Dedifferentiated amniotic fluid mesenchymal stem cell (primary cell): Measurements from ENCODE around the gene KIZ.

Source experiments
- DNase-seq: peaks from one replicate; pipeline ENCODE4 v3.0.0-alpha.2; 2016; ENCODE audit errors: extremely low spot score

KIZ gene

DNA sequence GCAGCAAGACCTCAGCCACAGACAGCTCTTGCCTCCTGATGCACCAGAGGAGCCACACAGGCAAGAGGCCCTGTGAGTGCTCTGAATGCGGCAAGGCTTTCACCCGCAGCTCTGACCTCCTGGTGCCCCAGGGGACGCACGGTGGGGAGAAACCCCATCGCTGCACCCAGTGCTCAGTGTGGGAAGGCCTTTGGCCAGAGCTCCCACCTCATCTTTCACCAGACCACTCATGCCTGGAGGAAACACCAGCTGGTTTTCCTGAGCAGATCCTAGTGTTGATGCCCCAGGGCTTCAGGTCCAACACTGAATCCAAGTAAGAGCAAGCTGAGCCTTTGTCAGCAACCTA is 140.3 kb downstream of the KIZ start:
- no peak for DNase-seq

DNA sequence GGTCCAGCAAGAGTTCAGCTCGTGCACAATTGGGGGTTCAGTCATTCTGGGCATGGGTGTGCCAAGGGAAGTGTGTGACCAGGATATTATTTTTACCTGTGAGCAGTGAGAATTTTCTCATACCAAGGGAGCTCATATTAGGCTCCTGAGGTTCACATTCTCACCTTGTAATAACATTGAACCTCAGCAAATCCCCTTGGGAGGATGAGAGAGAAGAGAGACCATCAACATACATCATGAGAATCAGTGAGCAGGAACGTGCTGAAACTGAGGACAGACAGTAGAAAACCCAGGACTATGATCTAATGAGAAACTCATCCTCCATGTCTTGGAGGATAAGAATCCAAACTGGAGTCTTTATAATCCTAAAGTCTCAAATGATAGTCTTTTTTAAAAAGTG is 143.9 kb downstream of the KIZ start:
- DNase-seq = peak; percentile 7

DNA sequence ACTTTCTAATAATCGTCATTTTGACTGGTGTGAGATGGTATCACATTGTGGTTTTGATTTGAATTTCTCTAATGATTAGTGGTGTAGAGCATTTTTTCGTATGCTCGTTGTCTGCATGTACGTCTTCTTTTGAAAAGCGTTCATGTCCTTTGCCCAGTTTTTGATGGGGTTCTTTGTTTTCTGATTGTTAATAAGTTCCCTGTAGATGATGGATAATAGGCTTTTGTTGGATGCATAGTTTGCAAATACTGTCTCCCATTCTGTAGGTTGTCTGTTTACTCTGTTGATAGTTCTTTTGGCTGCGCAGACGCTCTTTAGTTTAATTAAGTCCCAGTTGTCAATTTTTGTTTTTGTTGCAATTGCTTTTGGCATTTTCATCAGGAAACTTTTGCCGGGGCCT is 144.9 kb downstream of the KIZ start:
- no peak for DNase-seq

DNA sequence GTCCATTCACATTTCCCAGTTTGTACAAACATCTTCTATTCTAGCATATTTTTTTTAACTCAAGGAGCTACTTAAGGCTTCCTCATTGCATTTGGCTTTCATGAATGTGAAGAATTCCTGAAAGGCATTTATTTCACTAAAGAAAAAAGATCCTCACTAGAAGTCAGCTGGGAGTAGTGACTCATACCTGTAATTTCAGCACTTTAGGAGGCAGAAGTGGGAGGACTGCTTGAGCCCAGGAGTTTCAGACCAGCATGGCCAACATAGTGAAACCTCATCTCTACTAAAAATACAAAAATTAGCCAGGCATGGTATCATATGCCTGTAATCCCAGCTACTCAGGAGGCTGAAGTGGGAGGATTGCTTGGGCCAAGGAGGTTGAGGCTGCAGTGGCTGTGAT is 146.4 kb downstream of the KIZ start:
- no peak for DNase-seq

DNA sequence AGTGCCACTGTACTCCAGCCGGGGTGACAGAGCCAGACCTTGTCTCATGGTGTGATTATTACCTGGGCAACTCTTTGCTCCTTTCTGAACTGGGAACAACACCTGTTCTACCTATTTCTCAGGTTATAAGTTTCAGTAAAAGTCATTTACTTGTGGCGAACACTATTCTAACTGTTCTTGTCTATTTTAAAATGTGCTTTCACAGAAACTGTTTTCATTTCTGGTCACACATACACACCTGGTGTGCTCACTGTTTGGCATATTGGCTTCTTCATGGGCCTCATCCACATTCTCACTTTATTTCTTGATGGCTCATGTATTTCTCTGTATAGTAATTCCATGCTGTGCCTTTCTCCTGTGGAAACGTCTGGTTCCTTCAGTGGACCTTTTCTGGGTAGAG is 146.8 kb downstream of the KIZ start:
- no peak for DNase-seq

DNA sequence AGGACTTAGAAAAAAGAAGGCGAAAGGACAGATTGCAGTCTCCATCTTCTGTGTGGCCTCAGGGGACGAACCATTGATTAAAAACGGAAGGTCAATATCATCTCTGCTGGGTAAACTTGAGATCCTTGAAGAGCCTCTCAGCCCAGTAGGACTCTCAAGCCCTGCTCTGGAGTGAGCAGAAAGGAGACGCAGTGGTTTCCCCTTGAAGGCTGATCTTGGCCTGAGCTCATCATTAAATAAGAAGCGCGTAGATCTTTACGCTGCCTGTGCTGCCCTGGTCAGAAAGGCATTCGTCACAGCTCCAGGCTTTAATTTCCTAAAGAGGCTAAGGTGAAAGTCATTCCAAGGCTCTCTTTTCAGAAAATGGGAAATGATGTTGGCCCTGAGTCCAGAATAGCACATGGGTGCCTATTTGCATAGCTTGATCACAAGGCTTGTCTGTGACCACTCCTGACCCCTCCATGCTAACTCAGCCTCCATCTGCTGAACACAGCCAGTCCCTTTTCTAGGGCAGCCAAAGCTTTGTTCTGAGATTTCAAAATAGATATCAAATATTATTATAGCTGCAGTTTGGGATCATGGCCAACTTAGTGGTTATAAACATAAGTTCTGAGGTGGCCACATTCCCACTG is 148.0 kb downstream of the KIZ start:
- no peak for DNase-seq

DNA sequence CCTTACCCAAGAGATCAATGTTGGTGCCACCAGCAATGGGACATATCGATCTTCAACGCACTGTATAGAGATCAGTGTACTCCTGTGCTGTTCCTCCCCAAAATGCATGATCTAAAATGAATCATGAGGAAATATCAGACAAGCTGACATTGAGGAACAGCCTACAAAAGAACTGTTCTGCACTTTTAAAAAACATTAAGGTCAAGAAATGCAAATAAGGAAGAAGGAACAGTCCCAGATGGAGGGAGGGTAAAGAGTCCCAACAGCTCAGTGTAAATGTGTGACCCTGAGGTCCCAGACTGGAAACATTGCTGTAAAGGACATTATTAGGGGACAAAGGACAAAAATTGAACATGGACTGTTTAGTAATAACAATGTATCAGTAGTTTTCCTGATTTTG is 152.9 kb downstream of the KIZ start:
- DNase-seq = no peak

DNA sequence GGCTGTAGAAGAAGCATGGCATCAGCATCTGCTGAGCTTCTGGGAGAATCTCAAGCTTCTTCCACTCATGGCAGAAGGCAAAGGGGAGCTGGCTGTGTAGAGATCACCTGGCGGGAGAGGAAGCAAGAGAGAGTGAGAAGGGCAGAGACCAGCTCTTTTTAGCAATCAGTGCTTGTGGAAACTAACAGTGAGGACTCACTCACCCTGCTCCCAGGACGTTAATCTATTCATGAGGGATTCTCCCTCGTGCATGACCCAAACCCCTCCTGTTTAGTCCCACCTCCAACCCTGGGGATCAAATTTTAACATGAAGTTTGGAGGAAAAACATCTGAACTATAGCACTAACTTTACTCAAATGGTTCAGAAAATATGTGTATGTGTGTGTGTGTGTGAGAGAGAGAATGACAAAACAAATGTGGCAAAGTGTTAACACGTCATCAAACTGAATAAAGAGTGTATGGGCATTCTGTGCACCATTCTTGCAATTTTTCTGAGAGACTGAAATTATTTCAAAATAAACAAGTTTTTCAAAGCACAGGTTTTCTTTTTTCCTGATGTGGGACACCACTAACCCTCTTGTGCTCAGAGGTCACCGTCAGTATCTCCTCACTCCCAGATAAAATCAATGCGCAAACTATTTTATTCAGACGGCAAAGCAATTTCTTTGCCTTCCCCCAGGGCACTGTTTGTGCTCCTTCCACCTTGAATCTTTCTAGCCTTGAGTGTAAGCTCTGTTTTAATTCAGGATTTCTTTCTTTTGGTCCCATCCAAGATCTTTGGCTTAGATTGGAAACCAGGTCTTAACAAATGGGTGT is 154.0 kb downstream of the KIZ start:
- no peak for DNase-seq

DNA sequence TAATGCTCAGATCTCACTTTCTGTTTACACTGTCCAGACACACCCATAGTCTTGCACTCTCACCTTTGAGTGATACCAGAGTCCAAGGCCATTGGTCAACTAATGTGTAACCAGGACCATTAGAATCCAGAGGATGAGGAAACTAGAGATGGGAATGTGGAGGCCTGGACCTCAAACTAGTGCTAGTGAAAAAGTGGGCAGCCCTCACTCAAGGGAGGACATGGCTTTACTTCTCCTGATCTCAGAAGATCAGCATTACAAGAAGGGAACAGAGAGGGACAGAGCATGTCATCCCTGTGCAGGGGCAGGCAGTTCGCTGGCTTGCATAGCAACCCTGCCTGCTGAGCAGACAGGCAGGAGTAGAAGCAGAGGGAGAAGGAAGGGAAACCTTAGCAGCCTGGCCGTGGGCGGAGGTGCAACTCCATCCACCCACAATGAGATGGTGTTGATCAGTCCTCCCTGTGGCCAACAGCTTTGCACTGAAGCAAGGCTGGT is 154.7 kb downstream of the KIZ start:
- DNase-seq = no peak

DNA sequence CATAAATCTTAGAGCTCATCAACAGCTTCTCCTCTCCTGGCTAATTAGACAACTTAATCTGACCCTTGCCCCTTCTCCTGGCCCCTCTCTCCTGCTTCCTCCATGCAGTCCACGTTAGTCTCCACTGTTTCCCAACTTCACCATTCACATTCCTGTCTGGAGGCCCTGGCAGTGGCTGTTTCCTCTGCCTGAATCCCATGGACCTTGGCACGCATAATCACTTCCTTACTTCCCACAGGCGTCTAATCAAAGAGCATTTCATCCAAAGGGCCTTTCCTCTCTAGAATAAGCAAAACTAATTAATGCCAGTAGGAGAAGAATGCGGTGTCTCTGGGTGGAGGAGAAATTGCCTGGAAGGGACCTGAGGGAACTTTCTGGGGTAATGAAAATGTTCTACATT is 160.9 kb downstream of the KIZ start:
- no peak for DNase-seq

DNA sequence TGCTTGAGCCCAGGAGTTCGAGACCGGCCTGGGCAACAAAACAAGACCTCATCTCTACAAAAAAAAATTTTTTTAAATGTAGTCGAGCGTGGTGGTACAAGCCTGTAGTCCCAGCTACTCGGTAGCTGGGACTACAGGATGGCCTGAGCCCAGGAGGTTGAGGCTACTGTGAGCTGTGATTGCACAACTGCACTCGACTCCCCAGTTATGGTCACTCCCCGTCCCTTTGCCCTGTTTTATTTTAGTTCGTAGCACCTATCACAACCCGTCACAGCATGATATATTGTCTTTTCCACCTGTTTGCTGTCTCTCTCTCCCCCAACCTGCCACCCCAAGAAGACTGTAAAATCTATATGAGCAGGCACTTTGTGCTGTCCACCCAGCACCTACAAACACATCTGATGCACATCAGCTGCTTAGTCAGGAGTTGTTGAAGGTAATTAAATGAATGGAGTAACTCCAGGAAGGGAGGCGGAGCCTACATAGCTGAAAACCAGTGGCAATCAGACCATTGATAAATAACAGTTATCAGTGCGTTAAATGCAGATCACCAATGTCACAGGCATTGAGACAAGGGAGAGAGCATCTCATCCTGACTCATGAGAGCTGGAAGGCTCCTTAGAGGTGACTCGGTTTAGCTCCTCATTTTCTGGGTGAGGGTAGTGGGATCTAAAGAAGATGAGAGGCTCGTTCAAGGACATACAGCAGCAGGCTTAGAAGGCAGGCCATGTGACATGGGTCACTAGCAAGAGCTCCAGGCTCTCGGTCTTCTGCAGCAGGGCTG is 162.9 kb downstream of the KIZ start:
- no peak for DNase-seq

DNA sequence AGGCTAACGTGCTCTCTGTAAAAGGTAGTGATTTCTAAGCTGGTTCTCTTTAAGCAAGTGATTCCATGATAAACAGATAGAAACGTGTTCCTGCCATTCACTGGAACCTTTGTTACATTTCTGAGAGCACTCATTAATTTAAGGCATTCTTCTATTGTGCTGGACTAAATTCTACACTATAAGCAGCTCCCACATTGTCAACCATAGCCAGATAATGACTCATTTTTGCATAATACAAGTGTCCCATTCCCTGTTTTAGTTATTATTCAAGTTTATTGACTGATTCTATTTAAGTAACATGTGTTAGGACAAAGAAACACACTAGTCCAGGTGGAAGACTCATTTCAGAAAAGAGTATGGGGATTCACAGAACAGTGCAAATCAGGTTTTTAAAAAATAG is 163.8 kb downstream of the KIZ start:
- no peak for DNase-seq

DNA sequence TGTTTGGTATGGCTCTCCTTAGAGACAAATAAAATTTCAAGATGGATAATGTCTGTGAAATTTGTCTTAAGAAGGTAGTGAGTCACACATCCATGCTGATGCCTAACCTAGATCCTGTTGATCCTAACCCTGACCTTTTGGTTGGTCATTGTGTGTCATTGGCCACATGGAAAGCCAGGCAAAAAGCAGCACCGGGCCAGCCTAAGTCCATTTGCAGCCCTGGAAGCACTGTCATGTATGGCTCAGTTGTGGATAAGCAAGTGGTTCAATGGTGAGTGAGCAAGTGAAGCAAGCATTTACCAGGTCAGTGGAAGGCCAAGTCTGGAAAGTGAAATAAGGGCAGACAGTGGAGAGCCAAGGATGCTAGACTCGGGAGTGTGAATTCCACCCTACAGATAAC is 165.1 kb downstream of the KIZ start:
- DNase-seq = no peak

DNA sequence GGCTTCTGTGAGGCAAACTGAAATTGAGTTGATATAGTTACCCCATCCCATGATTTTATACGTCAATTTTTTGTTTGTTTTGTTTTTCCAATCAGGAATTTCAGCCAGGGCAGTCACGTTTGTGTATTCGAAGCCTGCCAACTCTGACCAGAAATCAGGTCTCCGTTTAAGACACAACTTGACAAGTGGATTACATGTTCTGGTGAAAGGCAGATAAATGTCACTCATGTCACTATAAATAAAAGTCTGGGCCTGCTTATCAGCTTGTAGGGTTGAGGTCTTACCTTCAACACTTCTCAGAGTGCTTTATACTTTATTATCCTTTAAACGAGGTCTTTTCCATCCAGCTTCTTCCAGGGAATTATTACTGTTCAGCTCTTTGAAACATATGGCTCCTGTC is 168.9 kb downstream of the KIZ start:
- no peak for DNase-seq
